Measurements from ENCODE around the gene KLHL30. TPM values are rescaled to one million over a fixed set of nuclear protein-coding genes. Genes with fewer than 3 reads are reported as not detected.

Gene KLHL30
- total RNA-seq, 1 donor from 2014 or later: not detected

DNA sequence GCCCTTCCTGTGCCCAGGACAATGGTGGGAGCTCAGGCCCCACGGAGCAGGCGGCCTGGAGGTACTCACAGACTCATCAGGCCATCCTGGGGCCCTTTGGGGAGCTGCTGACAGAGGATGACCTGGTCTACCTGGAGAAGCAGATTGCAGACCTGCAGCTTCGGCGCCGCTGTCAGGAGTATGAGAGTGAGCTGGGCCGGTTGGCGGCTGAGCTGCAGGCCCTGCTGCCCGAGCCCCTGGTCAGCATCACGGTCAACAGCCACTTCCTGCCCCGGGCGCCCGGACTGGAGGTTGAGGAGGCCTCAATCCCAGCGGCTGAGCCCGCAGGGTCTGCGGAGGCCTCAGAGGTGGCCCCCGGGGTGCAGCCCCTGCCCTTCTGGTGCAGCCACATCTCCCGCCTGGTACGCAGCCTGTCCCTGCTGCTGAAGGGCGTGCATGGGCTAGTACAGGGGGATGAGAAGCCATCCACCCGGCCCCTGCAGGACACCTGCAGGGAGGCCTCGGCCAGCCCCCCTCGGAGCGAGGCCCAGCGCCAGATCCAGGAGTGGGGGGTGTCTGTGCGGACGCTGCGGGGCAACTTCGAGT lies 8.3 kb upstream of the KLHL30 start:
- no peak for DNase-seq (ENCODE audit: low read depth in 2 of 2)

DNA sequence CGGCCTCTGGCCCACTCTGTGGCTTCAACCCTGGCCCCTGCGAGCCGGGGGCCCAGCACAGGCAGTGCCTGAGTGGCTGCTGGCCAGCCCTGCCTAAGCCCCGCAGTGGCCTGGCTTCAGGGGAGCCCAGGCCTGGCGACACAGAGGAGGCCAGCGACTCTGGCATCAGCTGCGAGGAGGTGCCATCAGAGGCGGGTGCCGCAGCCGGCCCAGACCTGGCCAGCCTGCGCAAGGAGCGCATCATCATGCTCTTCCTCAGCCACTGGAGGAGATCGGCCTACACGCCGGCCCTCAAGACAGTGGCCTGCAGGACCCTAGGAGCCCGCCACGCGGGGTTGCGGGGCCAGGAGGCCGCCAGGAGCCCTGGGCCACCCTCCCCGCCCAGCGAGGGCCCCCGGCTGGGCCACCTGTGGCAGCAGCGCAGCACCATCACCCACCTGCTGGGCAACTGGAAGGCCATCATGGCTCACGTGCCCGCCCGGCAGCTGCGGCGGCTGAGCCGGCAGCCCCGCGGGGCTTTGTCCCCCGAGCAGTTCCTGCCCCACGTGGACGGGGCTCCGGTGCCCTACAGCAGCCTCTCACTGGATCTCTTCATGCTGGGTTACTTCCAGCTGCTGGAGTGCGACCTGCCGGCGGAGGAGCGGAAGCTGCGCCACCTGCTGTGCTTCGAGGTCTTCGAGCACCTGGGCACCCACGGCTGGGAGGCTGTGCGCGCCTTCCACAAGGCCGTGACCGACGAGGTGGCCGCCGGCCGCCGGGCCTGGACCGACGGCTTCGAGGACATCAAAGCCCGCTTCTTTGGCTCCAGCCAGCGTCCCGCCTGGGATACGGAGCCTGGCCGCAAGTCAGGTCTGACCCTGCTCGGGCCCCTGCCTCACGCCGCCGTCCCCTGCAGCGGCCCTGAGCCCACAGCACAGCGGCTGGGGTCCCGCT lies 7.5 kb upstream of the KLHL30 start:
- DNase-seq (ENCODE audit: low read depth in 2 of 2): no peak

DNA sequence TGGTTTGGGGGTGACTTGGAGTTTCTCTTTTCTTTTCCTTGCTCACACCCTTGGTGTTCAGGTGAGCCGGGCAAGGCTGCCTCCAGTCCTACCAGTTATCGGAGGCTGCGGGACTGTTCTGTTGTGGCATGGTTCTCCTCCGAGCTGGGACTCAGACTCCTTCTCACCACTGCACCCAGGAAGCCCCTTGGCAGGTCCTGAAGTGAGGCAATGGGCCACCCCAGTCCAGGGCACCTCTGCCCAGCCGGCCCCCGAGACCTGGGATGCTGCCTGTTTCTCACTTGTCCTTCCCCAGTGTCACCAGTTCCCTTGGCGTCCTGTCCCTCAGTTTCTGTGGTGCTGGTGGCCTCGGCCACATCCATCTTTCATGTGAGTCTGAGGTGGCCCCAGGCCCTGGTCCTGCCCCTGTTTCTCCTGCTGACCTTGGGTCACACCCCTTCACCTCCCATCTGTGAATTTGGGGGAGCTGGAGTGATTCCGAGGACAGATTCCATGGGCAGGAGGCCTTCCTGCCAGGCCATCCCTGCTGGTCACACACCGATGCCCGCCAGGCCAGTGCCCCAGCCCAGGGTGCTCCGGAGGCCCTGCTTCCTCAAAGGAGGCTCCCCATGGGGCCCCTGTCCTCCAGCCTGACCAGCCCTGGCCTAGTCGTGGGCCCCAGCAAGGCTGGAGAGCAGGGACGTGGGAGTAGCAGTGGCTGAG lies 6.6 kb upstream of the KLHL30 start:
- DNase-seq (ENCODE audit: low read depth in 2 of 2): no peak

GRCh38 chr2:238132463-238133450 lies 5.7 kb upstream of the KLHL30 start:
- no peak for DNase-seq (ENCODE audit: low read depth in 2 of 2)

GRCh38 chr2:238133499-238134392 lies 4.7 kb upstream of the KLHL30 start:
- no peak for DNase-seq (ENCODE audit: low read depth in 2 of 2)

- DNase-seq (ENCODE audit: low read depth in 2 of 2): no peak
Observed at GRCh38 chr2:238134393-238134785, 4.1 kb upstream of the KLHL30 start.

- no peak for DNase-seq (ENCODE audit: low read depth in 2 of 2)
Observed at GRCh38 chr2:238135601-238136150, 2.8 kb upstream of the KLHL30 start.

GRCh38 chr2:238136820-238137537 lies 1.5 kb upstream of the KLHL30 start:
- peak; percentile 19 to 56 for DNase-seq (ENCODE audit: low read depth in 2 of 2)

DNA sequence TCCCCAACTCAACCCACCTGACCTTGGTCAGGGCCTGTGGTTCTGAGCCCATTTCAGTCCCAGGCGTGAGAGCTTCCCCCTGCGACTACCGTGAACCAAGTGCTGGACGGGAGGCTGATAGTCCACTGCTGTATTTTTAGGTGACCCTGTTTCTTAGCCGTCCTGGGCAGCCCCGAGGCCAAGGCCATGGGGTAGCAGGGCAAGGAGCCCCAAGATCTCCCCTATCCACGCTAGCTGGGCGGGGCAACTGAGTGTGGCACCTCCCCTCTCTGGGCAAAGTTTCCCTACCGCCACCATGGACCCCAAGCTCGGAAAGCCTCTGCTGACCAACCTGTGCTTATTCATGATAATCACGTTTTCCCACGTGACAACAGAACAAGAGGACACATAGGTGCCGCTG lies 583 bp upstream of the KLHL30 start:
- DNase-seq (ENCODE audit: low read depth in 2 of 2): no peak

GRCh38 chr2:238139196-238140039 lies 950 bp downstream of the KLHL30 start:
- DNase-seq (ENCODE audit: low read depth in 2 of 2): no peak

- DNase-seq (ENCODE audit: low read depth in 2 of 2): no peak
Observed at GRCh38 chr2:238140040-238140439, 1.6 kb downstream of the KLHL30 start.

- DNase-seq (ENCODE audit: low read depth in 2 of 2): no peak
Observed at GRCh38 chr2:238140721-238141540, 2.5 kb downstream of the KLHL30 start.

DNA sequence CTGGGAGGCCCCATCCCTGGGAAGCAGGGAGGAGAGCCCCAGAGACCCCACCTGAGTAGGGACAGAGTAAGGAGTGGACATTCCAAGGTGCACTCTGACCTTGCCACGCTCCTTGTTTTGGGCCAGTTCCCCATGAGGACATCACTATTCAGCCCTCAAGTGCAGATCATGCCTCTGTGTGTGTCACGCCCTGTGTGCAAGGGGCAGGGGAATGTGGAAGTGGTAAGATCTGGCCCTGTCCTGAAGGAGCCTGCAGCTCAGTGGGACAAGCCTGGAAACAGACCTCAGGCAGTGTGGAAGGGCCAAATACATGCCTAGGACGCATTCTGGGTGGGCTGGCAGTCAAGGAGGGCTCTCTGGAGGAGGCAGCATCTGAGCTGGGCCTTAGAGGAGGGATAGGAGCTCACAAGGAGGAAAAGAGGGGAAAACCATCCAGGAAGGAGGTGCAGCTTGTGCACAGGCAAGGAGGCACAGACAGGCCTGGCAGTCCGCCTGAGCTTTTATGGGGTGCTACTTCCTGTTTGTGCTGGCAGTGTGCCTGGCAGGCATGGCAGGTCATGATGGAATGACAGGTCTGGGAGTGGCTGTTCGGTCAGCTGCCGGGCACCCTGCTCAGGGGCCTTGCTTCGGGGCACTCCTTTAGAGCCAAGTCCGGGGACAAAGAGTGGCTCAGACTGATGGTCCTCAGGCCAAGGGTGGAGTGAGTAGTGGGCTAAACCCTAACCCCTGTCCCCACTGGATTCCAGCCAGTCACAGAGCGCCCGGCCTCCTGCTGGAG lies 3.3 kb downstream of the KLHL30 start:
- DNase-seq (ENCODE audit: low read depth in 2 of 2): peak in 1 of 2 donors; percentile 23

DNA sequence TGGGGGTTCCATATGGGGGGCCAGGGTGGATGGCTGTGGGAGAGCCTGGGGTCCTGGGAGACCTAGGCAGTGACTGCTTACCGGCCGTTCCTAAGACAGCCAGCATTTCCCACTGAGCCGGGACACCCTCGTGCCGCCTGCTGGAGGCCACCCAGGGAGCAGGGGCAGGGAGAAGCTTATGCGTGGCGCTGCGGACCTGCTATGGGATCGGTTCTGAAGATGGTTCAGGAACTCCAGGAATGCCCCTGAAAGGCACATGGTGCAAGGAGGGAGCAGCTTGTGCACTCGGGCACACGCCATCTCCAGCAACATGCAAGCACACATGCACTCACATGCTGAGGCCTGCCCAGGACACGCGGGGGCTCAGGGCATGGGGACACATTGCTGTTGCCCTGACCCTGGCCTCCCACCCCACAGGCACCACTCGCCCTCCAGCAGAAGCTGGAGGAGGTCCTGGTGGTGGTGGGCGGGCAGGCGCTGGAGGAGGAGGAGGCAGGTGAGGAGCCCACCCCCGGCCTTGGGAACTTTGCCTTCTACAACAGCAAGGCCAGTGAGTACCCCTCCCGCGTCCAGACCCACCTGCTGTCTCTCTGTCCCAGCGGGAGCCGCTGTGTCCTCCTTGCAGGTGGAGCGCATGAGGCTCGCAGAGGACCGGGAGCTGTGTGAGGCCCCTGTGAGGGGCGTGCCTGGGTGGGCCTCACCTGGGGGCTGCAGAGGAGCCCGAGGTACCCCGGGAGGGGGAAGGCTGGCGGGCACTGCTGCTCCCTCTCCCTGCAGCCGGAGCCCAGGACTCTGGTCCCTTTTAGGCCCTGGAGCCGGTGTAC lies 4.1 kb downstream of the KLHL30 start:
- DNase-seq (ENCODE audit: low read depth in 2 of 2): no peak

DNA sequence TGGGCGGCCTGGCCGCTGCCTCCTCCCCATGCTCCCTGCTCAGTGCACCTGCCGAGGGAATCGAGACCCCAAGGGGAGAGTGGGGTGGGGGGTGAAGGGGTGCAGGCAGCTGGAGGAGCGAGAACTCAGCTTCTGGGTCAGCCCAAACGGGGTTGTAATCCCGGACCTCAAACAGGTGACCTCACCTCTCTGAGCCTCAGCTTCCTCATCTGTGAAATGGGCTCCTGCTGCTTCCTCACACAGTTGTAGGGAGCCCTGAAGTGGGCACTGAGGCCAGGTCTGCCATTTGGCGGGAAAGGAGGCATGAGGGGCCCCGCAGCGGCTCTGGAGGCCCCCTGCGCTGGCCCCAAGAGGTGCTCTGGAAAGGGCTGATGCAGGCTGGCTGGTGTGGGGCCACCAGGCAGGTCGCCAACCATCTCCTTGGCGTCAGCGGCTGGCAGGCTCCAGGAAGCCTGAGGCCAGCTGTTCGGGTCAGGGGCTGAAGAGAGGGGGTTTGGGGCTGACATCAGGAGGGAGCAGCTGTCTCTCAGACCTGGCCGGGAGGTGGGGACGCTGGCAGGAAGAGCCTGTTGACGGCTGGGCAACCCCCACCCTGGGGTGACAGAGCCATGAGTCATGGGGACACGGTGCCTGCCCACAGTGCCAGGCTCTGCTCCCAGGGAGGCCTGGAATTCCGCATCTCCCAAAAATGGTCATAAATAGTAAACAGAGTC lies 4.9 kb downstream of the KLHL30 start:
- DNase-seq (ENCODE audit: low read depth in 2 of 2): peak in 1 of 2 donors; percentile 31

All from dermis microvascular lymphatic vessel endothelial cell (primary cell).